GM18907 (cell line): ENCODE measurements around the gene MC1R.
A peak's percentile ranks its signal among the peaks of the same experiment; 100 is the strongest.
"Not testable (repeated sequence)": the region's sequence is repeated elsewhere in the genome, so short reads cannot be mapped to it uniquely, and the experiment has no call there.

ENCODE experiments used
- ATAC-seq: cut with Tn5 transposase; IDR thresholded peaks from one replicate; pipeline ENCODE4 v1.9.1; 2021; ENCODE audit warnings: mild to moderate bottlenecking, moderate library complexity; ENCODE audit not compliant: unreplicated experiment

MC1R gene

GRCh38 chr16:89918453-89919347 lies at the start of gene MC1R:
Gene MC1R, plus strand, starts transcription at chr16:89918862. Its CDS starts 397 bp downstream, at chr16:89919259.
- peak; percentile 20 for ATAC-seq

GRCh38 chr16:89869911-89870310 lies 48.8 kb upstream of the MC1R start:
- no peak for ATAC-seq

DNA sequence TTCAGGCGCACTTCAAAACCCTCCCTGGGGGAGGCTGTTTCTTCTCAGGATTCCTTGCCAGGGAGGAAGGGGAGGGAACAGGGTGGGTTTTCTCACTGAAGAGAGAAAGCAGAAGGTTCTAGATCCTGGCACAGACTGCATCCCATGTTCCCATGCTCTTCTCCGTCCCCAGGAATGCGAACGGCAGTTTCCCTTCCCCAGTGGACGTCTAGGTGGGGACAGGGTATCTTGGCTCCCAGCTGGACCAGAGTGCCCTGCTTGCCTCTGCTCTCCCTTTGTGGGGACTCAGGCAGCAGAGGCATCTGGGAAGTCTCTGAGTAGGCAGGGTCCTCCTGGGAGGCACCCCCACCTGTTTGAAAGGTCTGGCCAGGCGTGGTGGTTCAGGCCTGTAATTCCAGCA lies 48.2 kb upstream of the MC1R start:
- ATAC-seq: no peak

DNA sequence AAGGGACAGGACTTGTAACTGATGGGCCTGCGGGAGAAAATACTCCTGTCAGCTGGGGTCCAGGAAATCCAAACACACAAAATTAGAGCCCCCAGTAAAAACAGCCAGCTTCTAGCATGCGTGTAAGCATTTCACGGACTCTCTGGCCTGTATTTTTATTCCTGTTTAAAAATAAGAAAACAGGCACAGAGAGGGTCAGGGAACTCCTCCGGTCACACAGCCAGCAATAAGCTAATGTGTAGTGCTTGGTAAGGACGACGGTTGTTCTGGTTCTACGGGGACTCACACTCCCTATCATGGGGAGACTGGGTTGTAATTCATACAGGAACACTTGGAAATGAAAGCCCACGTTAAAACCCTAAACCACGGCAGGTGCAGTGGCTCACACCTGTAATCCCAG lies 46.8 kb upstream of the MC1R start:
- no peak for ATAC-seq

- ATAC-seq: peak; percentile 57
These were observed 45.3 kb upstream of the MC1R start, which contains the start of gene TCF25 for GRCh38 chr16:89873109-89873971. Gene TCF25, plus strand, starts transcription at chr16:89873592. Its CDS starts 76 bp downstream, at chr16:89873668.

GRCh38 chr16:89873972-89874689 lies 44.5 kb upstream of the MC1R start:
- ATAC-seq: peak; percentile 53

GRCh38 chr16:89879123-89879522 lies 39.5 kb upstream of the MC1R start:
- not testable (repeated sequence) for ATAC-seq

- ATAC-seq: no peak
These were observed 37.9 kb upstream of the MC1R start for GRCh38 chr16:89880477-89881367.

DNA sequence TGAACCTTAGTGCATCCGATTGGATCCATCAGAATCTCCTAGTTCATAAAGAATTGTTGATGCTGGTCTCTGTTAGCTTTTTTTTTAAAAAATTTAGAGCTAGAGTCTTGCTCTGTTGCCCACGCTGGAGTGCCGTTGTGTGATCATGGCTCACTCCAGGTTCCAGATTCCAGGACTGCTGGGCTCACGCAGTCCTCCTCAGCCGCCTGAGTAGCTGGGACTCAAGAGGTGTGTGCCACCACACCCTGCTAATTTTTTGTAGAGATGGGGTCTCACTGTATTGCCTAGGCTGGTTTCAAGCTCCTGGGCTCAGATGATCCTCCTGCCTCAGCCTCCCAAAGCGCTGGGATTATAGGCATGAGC lies 37.3 kb upstream of the MC1R start:
- ATAC-seq: no peak

DNA sequence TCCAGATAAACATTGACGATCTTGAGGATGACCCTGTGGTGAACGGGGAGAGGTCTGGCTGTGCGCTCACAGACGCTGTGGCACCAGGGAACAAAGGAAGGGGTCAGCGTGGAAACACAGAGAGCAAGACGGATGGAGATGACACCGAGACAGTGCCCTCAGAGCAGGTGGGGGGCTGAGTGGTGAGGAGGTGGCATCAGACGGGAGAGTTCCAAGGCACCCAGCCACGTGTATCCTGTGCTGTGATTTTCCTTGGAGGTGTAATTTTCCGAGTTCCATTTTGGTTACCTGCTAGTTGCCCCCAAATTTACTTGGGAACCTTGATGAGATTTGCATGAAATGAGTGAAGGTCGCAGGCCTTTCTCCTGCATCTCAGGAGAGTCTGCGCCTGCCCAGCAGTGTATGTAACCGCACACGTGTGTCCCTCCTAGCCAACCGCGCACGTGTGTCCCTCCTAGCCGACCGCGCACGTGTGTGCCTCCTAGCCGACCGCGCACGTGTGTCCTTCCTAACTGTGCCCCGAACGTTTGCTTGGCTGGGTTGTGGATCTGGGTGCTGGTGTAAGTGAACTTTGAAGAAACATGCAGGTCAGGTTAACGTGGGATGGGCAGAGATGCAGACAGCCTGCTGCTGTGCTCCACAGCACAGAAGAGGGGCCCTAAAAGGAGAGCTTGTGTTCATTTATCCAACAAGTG lies 35.2 kb upstream of the MC1R start:
- ATAC-seq: no peak

GRCh38 chr16:89884041-89884421 lies 34.6 kb upstream of the MC1R start:
- no peak for ATAC-seq

GRCh38 chr16:89887243-89887642 lies 31.4 kb upstream of the MC1R start:
- ATAC-seq: no peak

DNA sequence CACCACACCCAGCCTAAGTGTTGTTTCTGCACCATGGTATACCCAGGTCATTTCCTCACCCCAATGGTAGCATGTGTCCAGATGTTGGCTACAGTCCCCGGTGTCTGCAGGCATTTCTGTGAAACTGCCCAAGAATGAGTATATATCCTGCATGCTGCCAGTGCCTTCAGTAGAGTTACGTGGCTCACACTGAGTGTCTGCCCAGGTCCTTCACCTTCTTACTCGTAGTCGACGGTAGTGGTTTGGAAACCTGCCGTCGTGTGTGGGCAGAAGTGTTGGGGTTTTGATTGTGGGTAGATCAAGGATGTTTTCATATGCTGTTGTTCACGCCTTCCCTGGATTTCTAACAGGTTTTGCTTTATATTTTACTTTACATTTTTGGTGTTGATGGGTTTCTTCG lies 28.5 kb upstream of the MC1R start:
- no peak for ATAC-seq

DNA sequence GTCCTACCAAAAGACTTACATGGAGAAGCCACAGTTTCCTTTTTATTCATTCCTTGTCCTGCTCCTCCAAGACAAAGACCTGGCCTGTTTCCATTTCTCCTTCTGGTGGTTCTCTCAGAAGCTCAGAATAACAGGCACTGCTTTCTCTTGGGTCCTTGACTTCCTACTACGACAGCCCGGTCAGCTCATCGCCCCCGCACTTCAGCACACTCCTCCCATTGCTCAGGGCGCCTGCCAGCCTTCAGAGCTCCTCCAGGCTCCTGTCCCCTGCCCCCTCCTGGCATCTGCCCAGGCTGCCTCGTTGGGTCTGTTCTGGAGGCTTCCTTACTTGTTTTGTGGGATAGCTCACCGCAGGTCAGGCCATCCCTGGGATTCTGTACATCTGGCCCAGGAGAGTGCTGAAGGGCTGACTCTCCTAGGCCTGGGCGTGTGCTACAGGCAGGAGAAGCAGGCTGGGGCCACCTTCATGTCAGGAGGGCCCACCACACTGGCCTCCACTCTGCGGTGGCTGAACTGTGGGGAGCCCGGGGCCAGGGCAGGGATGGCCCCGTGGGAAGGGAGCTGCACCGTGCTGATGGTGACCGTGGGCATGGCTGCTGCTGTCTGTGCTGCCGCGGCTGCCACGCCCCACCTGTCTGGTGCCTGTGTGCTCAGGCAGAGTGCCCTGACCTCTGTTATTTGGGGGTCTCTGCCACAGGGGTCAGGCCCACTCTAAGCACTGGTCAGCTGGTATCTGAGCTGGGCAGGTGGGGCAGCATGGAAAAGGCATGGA lies 27.6 kb upstream of the MC1R start:
- ATAC-seq: no peak

DNA sequence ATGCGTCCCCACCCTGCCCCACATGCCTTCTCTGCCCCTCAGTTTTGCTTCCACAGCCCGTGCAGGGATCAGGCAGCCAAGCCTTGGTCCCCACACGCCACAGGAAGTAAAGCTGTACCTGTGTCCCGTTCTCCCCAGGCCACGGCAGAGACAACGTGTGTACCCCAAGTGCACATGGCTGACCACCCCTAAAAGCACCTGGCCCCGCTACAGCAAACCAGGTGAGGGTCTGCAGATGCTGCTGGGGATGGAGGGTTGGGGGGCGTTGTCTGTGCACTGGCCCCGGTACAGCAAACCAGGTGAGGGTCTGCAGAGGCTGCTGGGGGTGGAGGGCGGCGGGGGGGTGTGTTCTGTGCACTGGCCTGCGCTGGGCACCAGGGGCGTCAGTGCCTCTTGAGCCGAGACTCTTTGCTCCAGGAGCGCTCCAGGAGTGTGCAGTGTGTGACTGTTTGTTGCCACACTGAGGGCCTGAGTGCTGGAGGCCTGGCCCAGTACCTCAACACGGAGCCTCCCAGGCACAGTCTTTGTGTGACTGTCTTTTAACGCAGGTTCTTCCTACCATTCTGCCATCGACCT lies 26.5 kb upstream of the MC1R start:
- ATAC-seq: no peak

DNA sequence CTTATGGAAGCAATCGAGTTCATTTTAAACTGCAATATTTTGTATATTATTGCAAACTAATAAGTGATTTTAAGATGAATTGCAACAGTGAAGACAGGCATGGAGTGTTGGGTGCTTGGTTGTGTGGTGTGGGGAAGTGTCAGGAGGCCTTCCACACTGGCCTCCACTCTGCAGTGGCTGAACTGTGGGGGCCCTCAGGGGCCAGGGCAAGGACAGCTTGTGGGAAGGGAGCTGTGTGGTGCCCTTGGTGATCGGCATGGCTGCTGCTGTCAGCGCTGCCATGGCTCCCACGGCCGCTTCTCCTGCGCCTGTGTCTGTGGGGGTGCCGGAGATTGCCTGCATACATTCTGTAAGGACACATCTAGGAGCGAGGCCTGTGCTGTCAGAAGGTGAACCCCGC lies 26.0 kb upstream of the MC1R start:
- no peak for ATAC-seq

GRCh38 chr16:89893642-89894548 lies 24.8 kb upstream of the MC1R start:
- ATAC-seq: no peak
